GM12874 (cell line): ENCODE results near the gene MINDY2.

Experiments used
- CTCF ChIP-seq: IDR thresholded peaks from 2 replicates; pipeline ENCODE4 v1.5.1; 2011; ENCODE audit warnings: low read depth, mild to moderate bottlenecking, control low read depth, low read length, moderate library complexity; ENCODE audit not compliant: insufficient read depth

MINDY2 gene

GRCh38 chr15:58840048-58840447 is 68.9 kb downstream of the MINDY2 start:
- no peak for TF ChIP-seq CTCF

GRCh38 chr15:58842713-58843396 is 71.8 kb downstream of the MINDY2 start:
- no peak for TF ChIP-seq CTCF

GRCh38 chr15:58852347-58852746 is 81.2 kb downstream of the MINDY2 start:
- TF ChIP-seq CTCF, result no peak

- no peak for TF ChIP-seq CTCF
Measured at GRCh38 chr15:58854593-58854992, 83.5 kb downstream of the MINDY2 start.

- no peak for TF ChIP-seq CTCF
Measured at GRCh38 chr15:58856086-58856485, 85.0 kb downstream of the MINDY2 start.

GRCh38 chr15:58862326-58862725 is 91.2 kb downstream of the MINDY2 start:
- TF ChIP-seq CTCF, result no peak

- no peak for TF ChIP-seq CTCF
Measured at GRCh38 chr15:58864602-58865424, 93.7 kb downstream of the MINDY2 start.
